AG08396 (cell line): Measurements from ENCODE around the gene TCL1B.

Experiments used
- DNase-seq: peaks from one replicate; pipeline ENCODE4 v3.0.0; 2012; ENCODE audit warnings: low spot score, mixed read lengths

Gene TCL1B

GRCh38 chr14:95667249-95667693 lies 19.0 kb upstream of the TCL1B start:
- no peak for DNase-seq

DNA sequence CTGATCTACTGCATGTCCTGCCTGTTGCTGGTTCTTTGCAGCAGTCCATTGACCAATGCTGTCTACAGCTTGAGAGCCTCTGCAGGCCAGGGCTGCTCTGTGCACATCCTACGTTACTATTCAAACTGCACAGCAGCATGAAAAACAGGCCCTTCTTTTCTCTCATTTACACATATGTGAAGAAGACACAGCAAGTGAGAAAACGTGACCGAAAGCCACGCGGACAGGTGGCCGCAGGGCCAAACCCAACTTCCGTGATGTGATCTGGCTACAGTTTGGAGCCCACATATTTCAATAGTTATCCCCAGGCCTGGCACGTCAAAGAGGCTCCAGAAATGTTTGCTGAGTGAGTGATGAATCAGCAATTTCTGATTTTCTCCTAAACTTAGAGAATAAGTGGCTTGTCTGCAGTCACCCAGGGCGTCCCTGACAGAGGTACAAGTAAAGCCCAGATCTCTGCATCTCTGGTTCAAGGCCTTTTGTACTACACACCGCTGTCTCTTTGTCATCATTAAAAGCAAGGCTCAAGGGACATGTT lies 17.9 kb upstream of the TCL1B start:
- no peak for DNase-seq

GRCh38 chr14:95674613-95675012 lies 11.6 kb upstream of the TCL1B start:
- DNase-seq = no peak

- DNase-seq = no peak
Measured at GRCh38 chr14:95675486-95675885, 10.7 kb upstream of the TCL1B start.

DNA sequence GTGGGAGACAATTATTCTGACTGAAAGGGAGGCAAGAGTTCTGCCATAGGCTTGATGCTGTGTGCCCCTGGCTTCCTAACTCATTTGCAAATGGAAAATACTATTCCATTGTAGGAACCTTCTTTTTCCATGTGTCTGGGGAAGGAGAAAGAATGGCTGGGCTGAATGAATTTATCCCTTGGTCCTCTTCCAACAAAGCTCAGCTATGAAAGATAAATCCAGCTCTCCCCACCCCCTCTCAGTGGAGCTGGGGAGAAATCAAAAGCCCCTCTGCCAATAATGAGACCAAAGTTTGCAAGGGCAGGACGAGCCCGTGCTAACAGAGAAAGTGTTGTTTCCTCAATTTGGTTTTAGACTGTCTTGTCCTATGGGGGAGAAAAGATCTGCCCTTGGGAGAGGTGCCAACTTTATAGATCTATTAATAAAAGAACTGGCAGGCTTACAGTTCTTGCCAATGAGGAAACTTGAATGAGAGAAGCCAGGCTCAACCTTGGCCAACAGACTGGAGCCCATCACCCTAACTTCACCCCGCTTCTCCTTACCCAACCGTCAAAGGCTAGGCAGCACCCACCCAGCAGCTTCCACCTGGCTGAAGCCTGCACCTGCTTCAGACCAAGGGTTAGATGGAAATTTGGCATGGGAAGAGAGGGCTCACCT lies 8.9 kb upstream of the TCL1B start:
- DNase-seq = no peak

DNA sequence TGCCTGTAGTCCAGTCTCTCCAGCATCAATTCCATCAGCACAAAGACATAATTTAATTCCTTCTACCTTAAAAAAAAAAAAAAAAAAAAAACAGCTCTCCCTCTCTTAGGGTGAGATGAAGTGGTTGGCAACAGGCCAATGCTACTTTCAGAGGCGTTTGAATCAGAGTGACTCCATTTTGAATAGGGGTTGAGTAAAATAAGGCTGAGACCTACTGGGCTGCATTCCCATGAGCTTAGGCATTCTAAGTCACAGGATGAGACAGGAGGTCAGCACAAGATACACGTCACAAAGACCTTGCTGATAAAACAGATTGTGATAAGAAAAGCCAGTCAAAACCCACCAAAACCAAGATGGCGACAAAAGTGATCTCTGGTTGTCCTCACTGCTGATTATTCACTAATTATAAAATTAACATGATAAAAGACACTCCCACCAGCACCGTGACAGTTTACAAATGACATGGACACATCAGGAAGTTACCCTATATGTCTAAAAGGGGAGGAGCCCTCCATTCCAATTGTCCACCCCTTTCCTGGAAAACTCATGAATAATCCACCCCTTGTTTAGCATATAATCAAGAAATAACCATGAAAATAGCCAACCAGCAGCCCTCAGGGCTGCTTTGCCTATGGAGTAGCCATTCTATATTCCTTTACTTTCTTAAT lies 6.9 kb upstream of the TCL1B start:
- no peak for DNase-seq

- no peak for DNase-seq
Measured at GRCh38 chr14:95679998-95680735, 6.1 kb upstream of the TCL1B start.

DNA sequence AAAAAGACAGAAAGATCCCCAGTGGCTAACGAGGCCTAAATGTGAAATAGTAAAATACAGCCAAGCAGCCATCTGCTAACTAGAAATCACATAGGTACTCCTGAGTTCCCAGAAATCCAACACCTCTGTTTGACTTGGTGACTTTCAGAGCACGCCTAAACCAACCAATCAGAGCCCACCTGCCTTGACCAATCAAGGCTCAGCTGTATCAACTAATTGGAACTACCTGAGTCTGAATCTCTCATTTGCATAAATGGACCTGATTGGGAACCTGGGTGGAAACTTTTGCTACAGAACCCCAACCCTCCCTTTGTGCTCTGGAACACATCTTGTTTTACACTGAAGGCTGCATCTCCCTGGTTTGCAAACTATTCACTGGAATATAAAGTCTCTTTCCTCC lies 5.1 kb upstream of the TCL1B start:
- DNase-seq = no peak

DNA sequence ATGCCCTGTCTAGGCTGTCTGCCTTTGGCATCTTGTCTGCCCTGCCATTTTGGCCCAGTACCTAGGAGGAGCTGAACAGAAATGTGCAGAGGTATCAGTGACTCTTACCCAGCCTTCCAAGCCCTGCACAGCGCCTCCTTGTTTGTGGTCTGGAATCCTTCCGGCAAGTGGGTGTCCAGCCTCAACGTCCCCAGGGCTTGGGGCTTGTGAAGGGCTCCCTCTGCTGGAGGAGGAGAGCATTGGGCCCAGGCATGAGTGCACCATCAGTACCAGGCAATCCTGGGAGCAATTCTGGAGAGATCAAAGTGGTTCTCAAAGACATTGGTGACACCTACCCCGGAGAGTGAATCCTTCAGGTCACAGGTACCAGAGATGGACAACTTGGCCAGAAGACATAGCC lies 2.4 kb upstream of the TCL1B start:
- DNase-seq = peak; percentile 27

DNA sequence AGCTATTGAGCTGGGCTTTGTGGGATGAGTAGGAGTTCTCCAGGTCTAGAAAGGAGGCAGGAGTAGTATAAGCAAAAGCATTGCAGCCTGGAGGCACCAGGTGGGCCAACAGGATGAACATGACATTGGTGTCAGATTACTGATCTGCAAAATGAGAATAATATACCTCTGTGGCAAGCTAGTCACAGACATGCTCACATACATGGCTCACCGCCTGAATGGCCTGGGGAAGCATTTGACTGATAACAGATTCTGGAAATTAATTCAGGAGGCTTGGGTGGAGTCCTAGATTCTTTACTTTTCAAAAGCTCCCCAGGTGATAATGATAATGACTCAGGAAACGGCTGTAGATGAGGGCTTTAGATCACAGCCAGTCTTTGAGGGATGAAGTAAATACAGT lies 709 bp downstream of the TCL1B start:
- DNase-seq = no peak

DNA sequence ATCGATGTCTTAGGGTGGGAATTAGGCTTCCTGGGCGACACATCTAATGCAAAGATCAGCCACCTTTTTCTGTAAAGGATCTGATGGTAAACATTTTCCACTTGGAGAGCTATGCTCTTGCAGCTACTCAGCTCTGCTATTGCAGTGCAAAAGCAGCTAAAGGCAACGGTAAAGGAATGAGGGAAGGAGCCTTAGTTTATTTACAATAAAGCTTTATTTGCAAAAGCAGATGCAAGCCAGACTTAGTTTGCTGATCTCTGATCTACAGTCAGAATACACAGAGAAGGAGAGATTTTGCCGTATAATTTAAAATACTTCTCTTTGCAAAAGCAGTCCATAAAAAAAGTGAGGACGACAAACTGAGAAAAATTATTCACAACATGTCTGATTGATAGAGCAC lies 3.2 kb downstream of the TCL1B start:
- DNase-seq = no peak

- DNase-seq = no peak
Measured at GRCh38 chr14:95690815-95691214, 4.6 kb downstream of the TCL1B start.

GRCh38 chr14:95691591-95691990 lies 5.4 kb downstream of the TCL1B start:
- DNase-seq = no peak

- no peak for DNase-seq
Measured at GRCh38 chr14:95692109-95692508, 5.9 kb downstream of the TCL1B start.

GRCh38 chr14:95695051-95695450 lies 8.8 kb downstream of the TCL1B start:
- DNase-seq = no peak

DNA sequence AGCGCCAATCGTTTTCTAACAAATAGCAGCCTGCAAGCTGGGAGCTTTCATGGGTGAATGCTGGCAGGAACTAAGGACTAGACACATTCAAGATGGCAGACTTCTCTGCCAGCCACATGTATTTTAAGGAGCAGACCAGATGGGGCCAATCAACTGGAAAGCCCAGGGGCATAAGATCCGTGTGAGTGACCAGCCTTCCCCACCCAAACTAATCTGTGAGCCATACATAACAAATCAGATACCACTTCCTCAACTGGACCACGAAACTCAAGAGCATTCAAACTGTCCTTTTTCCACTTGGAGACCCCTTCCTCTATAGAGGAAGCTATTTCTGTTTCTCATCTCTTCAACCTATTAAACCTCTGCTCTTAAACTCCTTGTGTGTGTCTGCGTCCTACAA lies 9.7 kb downstream of the TCL1B start:
- DNase-seq = no peak

DNA sequence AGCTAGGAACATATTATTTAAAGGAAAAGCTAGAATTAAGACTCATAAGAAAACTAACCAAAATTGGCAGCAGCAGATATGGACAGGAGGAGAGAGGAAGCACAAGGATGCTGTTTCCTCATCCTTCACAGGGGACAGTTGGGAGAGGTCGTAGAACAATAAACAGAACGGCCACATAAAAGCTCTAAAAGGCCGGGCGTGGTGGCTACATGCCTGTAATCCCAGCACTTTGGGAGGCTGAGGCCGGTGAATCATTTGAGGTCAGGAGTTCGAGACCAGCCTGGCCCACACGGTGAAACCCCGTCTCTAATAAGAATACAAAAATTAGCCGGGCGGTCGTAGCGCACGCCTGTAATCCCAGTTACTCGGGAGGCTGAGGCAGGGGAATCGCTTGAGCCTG lies 10.5 kb downstream of the TCL1B start:
- DNase-seq = no peak

DNA sequence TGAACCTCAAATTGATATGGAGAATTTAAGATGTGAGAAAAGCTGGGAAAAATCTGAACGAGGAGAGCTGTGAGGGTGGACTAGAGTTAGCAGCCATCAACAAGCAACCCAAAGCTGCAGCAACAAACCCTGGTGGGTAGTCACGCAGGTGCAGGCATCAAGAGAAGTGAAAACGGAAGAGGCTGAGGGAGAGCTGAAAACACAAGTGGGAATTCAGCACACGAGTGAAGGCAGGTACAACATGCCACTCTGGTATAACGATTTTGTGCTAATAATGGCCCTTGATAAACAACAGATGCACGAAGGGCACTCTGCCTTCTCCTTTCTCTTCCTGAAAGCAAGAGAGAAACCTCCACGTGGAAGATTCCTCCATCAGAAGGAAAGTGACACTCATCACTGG lies 11.5 kb downstream of the TCL1B start:
- no peak for DNase-seq

DNA sequence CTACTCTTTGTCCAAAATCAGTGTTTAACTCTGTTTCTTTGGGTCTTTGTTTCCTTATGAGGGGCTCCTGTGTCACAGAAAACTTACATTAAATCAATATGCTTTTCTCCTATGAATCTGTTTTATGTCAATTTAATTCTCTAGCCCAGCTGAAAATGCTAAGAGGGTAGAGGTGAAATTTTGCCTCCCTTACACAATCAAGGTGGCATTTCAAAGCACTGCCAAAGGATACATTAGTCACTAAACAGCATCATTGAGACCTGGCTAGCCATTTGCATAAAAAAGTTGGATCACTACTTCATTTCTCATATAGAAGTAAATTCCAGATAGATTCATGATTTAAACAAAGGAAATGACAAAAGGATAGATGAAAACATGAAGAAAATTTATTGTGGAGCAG lies 12.1 kb downstream of the TCL1B start:
- no peak for DNase-seq

GRCh38 chr14:95699412-95699811 lies 13.2 kb downstream of the TCL1B start:
- DNase-seq = no peak

GRCh38 chr14:95700221-95700976 lies 14.2 kb downstream of the TCL1B start:
- DNase-seq = no peak

DNA sequence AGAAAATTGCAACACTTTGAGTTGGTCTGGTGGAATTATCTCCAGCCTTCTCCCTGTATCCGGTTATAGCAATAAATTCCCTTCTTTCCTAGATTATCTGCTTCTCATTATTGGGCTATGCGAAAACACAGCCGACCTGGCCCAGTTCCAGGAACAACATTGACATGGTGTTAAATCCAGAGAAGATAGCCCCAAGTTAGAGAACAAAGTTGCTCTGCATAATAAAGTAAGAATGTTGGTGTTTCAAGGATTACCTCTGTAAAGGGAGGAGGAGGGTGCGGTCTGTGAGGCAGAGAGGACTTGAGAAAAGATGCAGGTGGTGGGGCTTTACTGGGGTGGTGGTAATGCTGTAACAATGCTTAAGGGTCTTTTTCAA lies 15.6 kb downstream of the TCL1B start:
- DNase-seq = no peak
